HG03025 (cell line): ENCODE results near the gene TTN.
"Not testable (repeated sequence)": the region's sequence is repeated elsewhere in the genome, so short reads cannot be mapped to it uniquely, and the experiment has no call there.

ENCODE experiments used
- ATAC-seq: cut with Tn5 transposase; IDR thresholded peaks from one replicate; pipeline ENCODE4 v1.9.1; 2021; ENCODE audit warnings: mild to moderate bottlenecking, moderate library complexity; ENCODE audit not compliant: unreplicated experiment, low FRiP score

TTN gene

DNA sequence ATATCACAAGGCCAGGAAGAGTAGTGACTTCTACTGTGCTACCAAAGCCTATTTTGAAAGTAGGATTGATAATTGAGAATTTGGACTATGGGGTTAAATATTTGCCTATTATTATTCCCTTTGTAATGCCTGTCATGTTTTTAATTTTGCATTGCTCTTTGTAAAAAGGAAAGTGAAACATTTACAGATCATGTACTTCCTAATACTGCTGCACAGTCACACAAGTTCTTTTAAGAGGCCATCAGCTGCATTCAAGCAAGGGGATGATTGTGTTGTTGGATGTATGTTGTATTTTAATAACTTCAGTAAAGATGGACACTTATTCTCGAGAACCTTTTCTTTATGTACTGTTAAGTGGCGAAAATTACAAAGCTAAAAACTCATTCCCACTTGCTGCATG is 256.9 kb downstream of the TTN start:
- ATAC-seq, result no peak

- ATAC-seq, result no peak
These were observed 264.7 kb downstream of the TTN start for GRCh38 chr2:178542569-178542968.

DNA sequence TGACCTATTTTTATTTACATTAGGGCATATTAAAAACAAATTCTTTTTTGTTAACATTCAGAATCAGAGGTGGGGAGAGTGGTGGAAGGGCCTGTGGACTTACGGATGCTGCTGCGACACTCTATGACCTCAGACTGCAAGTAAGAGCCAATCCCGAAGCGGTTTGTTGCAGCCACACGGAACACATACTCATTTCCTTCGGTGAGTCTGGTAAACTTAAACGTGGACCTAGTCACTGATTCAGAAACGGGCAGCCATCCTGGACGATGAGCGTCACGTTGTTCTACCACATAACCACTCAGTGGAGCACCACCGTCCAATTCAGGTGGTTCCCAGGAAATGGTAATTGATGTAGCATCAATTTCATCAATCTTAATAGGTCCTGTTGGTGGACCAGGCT is 265.1 kb downstream of the TTN start:
- no peak for ATAC-seq

- no peak for ATAC-seq
These were observed 271.2 kb downstream of the TTN start for GRCh38 chr2:178536037-178536436.

DNA sequence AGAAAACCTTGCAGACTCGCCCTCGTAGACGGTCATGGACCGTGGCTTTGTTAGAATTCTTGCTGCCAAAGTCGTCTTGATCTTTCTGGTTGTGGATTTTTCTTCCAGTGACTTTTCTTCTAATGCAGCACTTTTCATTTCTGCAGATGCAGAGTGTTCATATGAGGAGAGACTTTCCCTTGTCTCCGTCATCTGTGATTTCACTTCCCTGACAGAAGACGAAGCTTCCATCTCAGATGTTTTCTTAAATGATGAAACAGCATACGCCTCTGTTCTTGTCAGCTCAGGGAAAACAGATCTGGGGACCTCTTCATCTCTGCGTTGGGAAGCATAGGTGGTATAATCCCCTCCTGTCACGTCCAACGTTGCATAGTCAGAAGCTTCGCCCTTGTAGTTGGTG is 276.1 kb downstream of the TTN start:
- no peak for ATAC-seq

GRCh38 chr2:178530625-178531142 is 276.5 kb downstream of the TTN start:
- ATAC-seq, result peak; percentile 98

GRCh38 chr2:178530131-178530530 is 277.1 kb downstream of the TTN start:
- ATAC-seq, result peak; percentile 4

GRCh38 chr2:178529194-178529593 is 278.0 kb downstream of the TTN start:
- ATAC-seq, result no peak

GRCh38 chr2:178528647-178529046 is 278.6 kb downstream of the TTN start:
- no peak for ATAC-seq

GRCh38 chr2:178527592-178527991 is 279.6 kb downstream of the TTN start:
- no peak for ATAC-seq

- ATAC-seq, result no peak
These were observed 281.0 kb downstream of the TTN start for GRCh38 chr2:178526256-178526655.

DNA sequence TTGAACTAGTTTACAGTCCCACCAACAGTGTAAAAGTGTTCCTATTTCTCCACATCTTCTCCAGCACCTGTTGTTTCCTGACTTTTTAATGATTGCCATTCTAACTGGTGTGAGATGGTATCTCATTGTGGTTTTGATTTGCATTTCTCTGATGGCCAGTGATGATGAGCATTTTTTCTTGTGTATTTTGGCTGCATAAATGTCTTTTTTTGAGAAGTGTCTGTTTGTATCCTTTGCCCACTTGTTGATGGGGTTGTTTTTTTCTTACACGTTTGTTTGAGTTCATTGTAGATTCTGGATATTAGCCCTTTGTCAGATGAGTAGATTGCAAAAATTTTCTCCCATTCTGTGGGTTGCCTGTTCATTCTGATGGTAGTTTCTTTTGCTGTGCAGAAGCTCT is 281.8 kb downstream of the TTN start:
- not testable (repeated sequence) for ATAC-seq

GRCh38 chr2:178525010-178525409 is 282.2 kb downstream of the TTN start:
- ATAC-seq, result not testable (repeated sequence)

GRCh38 chr2:178523596-178524134 is 283.6 kb downstream of the TTN start:
- peak; percentile 15 for ATAC-seq

- peak; percentile 92 for ATAC-seq
These were observed 284.1 kb downstream of the TTN start for GRCh38 chr2:178522950-178523595.

DNA sequence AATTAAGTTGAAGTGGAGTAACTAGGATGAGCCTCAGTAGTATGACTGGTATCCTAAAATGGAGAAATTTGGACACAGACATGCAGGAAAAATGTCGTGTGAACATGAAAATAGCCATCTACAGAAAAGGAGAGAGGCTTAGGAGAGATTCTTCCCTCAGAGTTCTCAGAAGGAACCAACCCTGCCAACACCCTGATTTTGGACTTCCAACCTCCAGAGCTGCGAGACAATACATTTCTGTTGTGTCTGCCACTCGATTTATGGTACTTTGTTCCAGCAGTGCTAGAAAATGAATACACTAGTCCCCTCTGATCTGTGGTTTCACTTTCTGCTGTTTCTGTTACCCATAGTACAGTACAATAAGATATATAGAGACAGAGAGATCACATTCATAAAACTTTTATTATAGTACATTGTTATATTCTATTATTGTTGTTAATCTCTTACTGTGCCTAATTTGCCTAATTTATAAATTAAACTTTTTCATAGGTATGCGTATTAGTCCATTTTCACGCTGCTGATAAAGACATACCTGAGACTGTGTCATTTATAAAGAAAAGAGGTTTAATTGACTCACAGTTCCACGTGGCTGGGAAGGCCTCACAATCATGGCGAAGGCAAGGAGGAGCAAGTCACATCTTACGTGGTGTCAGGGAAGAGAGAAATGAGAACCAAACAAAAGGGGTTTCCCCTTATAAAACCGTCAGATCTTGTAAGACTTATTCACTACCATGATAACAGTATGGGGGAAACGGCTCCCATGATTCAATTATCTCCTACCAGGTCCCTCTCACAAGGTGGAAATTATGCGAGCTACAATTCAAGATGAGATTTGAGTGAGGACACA is 285.7 kb downstream of the TTN start:
- ATAC-seq, result no peak

GRCh38 chr2:178517496-178517895 is 289.7 kb downstream of the TTN start:
- no peak for ATAC-seq

DNA sequence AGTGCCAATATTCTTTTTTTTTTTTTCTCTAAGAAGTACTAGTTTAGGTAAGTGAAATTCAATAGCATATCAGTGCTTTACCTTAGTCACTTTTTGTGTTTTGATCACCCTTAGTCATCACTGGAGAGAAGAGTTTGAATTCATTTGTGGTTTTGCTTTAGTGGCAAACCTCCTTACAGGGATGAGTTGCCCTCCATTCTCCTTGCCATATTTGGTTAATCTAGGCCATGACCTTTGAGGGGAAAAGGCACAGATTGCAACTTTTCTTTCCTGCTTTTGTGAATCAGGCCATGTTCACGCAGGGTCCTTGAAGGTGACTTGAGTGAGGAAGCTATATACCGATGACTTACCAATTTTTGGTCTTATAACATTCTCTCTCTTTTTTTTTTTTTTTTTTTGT is 292.6 kb downstream of the TTN start:
- no peak for ATAC-seq

GRCh38 chr2:178513876-178514275 is 293.3 kb downstream of the TTN start:
- no peak for ATAC-seq

GRCh38 chr2:178512484-178512883 is 294.7 kb downstream of the TTN start:
- no peak for ATAC-seq

GRCh38 chr2:178510384-178510783 is 296.8 kb downstream of the TTN start:
- no peak for ATAC-seq
